ENCODE data around the gene ASIC3. TPM values are rescaled to one million over a fixed set of nuclear protein-coding genes. Genes with fewer than 3 reads are reported as not detected.
"Not testable (repeated sequence)": the region's sequence is repeated elsewhere in the genome, so short reads cannot be mapped to it uniquely, and the experiment has no call there.

Gene ASIC3
- total RNA-seq, 1 donor from 2014 or later = 4.7 TPM

- intact Hi-C loops (cut with DNase I) = no loop called here
- ATAC-seq = peak; percentile 98
- DNase-seq (ENCODE audit: low spot score) = peak; percentile 99
These were observed 20.0 kb upstream of the ASIC3 start, which contains the start of gene ABCB8 for GRCh38 chr7:151028131-151028947. Gene ABCB8 (plus strand): TSS chr7:151028450. CDS start chr7:151028516, 66 bp downstream.

- ATAC-seq (no peak), DNase-seq (ENCODE audit: low spot score) (no peak)
- intact Hi-C loops (cut with DNase I) = no loop called here
These were observed 19.3 kb upstream of the ASIC3 start for GRCh38 chr7:151028948-151029501.

- intact Hi-C loops (cut with DNase I) = no loop called here
These were observed 17.3 kb upstream of the ASIC3 start for GRCh38 chr7:151031011-151031410.

GRCh38 chr7:151032936-151033863 is 15.1 kb upstream of the ASIC3 start:
- intact Hi-C loops (cut with DNase I) = no loop called here
- DNase-seq (ENCODE audit: low spot score) (no peak), ATAC-seq (no peak)

More at GRCh38 chr7:151031011-151031410, 17.3 kb upstream of the ASIC3 start:
- DNase-seq (ENCODE audit: low spot score) (no peak), ATAC-seq (no peak)

- DNase-seq (ENCODE audit: low spot score) (no peak), ATAC-seq (no peak)
- intact Hi-C loops (cut with DNase I) = no loop called here
These were observed 14.5 kb upstream of the ASIC3 start for GRCh38 chr7:151033864-151034249.

- ATAC-seq (no peak), DNase-seq (ENCODE audit: low spot score) (no peak)
- intact Hi-C loops (cut with DNase I) = no loop called here
These were observed 13.9 kb upstream of the ASIC3 start for GRCh38 chr7:151034312-151035025.

- no peak for DNase-seq (ENCODE audit: low spot score)
- no peak for ATAC-seq
- intact Hi-C loops (cut with DNase I) = no loop called here
These were observed 13.2 kb upstream of the ASIC3 start for GRCh38 chr7:151035026-151035717.

- ATAC-seq (no peak), DNase-seq (ENCODE audit: low spot score) (no peak)
- intact Hi-C loops (cut with DNase I) = no loop called here
These were observed 12.4 kb upstream of the ASIC3 start for GRCh38 chr7:151035902-151036301.

GRCh38 chr7:151038951-151039849 is 9.1 kb upstream of the ASIC3 start:
- DNase-seq (ENCODE audit: low spot score) (peak; percentile 80), ATAC-seq (peak; percentile 63)
- intact Hi-C loops (cut with DNase I) = no loop called here

GRCh38 chr7:151039850-151040548 is 8.3 kb upstream of the ASIC3 start:
- intact Hi-C loops (cut with DNase I) = loop anchor here (10.0 kb wide), 1 partner anchor 75 kb away; no protein-coding TSS in a partner anchor
- peak; percentile 14 for ATAC-seq
- DNase-seq (ENCODE audit: low spot score) = no peak

GRCh38 chr7:151040616-151041375 is 7.5 kb upstream of the ASIC3 start:
- intact Hi-C loops (cut with DNase I) = loop anchor here (10.0 kb wide), 1 partner anchor 74 kb away; no protein-coding TSS in a partner anchor
- ATAC-seq = no peak

GRCh38 chr7:151043449-151043848 is 4.9 kb upstream of the ASIC3 start:
- not testable (repeated sequence) for DNase-seq (ENCODE audit: low spot score); ATAC-seq
- intact Hi-C loops (cut with DNase I) = loop anchor here (10.0 kb wide), 1 partner anchor 71 kb away; no protein-coding TSS in a partner anchor

More at GRCh38 chr7:151040616-151041375, 7.5 kb upstream of the ASIC3 start:
- DNase-seq (ENCODE audit: low spot score) = no peak

GRCh38 chr7:151043959-151044358 is 4.4 kb upstream of the ASIC3 start:
- intact Hi-C loops (cut with DNase I) = loop anchor here (10.0 kb wide), 1 partner anchor 71 kb away; no protein-coding TSS in a partner anchor
- DNase-seq (ENCODE audit: low spot score) (no peak), ATAC-seq (no peak)

GRCh38 chr7:151045262-151045661 is 3.1 kb upstream of the ASIC3 start:
- DNase-seq (ENCODE audit: low spot score) (no peak), ATAC-seq (no peak)
- intact Hi-C loops (cut with DNase I) = loop anchor here (10.0 kb wide), 1 partner anchor 70 kb away; no protein-coding TSS in a partner anchor

- ATAC-seq = peak; percentile 8
- intact Hi-C loops (cut with DNase I) = loop anchor here (10.0 kb wide), 1 partner anchor 69 kb away; no protein-coding TSS in a partner anchor
- no peak for DNase-seq (ENCODE audit: low spot score)
These were observed 2.4 kb upstream of the ASIC3 start for GRCh38 chr7:151045967-151046366.

All from sciatic nerve (tissue), 2 donors.